NCI-H526 (cell line): ENCODE data around the gene HDAC6.
"Not testable (repeated sequence)": the region's sequence is repeated elsewhere in the genome, so short reads cannot be mapped to it uniquely, and the experiment has no call there.

Experiments
- DNase-seq, 2 experiments: peaks; one replicate each; lab custom pipeline; 2025; lab: John Stamatoyannopoulos, UW

HDAC6 gene

GRCh38 chrX:48826135-48826875 lies 24.4 kb downstream of the HDAC6 start, which contains the start of gene ERAS:
Gene ERAS (plus strand): TSS chrX:48826513. CDS start chrX:48829124, 2,611 bp downstream.
- no peak for DNase-seq

- DNase-seq, result no peak
These were observed 25.2 kb downstream of the HDAC6 start for GRCh38 chrX:48826876-48827653.

GRCh38 chrX:48827654-48827968 lies 25.7 kb downstream of the HDAC6 start:
- no peak for DNase-seq

GRCh38 chrX:48829016-48829735 lies 27.3 kb downstream of the HDAC6 start:
- DNase-seq, result no peak

- no peak for DNase-seq
These were observed 29.5 kb downstream of the HDAC6 start for GRCh38 chrX:48831136-48831908.

- no peak for DNase-seq
These were observed 30.0 kb downstream of the HDAC6 start for GRCh38 chrX:48831909-48832291.

- DNase-seq, result peak in 1 of 2 experiments; percentile 23
These were observed 31.8 kb downstream of the HDAC6 start for GRCh38 chrX:48833542-48834138.

- peak in 1 of 2 experiments; percentile 15 for DNase-seq
These were observed 32.5 kb downstream of the HDAC6 start for GRCh38 chrX:48834383-48834709.

- DNase-seq, result peak; percentile 73 to 81
These were observed 33.9 kb downstream of the HDAC6 start, which contains the start of gene PCSK1N for GRCh38 chrX:48835524-48836329. Gene PCSK1N (minus strand): TSS chrX:48835610. CDS start chrX:48835532, 78 bp downstream.

- no peak for DNase-seq
These were observed 37.8 kb downstream of the HDAC6 start for GRCh38 chrX:48839686-48840085.

- no peak for DNase-seq
These were observed 47.0 kb downstream of the HDAC6 start for GRCh38 chrX:48848847-48849246.

- no peak for DNase-seq
These were observed 51.0 kb downstream of the HDAC6 start for GRCh38 chrX:48852857-48853256.

GRCh38 chrX:48853494-48853893 lies 51.6 kb downstream of the HDAC6 start:
- DNase-seq, result not testable (repeated sequence)

- DNase-seq, result not testable (repeated sequence)
These were observed 52.4 kb downstream of the HDAC6 start for GRCh38 chrX:48854121-48854804.

- DNase-seq, result no peak
These were observed 53.0 kb downstream of the HDAC6 start for GRCh38 chrX:48854898-48855297.

GRCh38 chrX:48864210-48864609 lies 62.3 kb downstream of the HDAC6 start:
- no peak for DNase-seq

- DNase-seq, result not testable (repeated sequence)
These were observed 70.2 kb downstream of the HDAC6 start for GRCh38 chrX:48872017-48872416.
